OCI-LY7 (cell line): ENCODE results near the gene ERCC6. TPM values are rescaled to one million over a fixed set of nuclear protein-coding genes. Genes with fewer than 3 reads are reported as not detected.

Source experiments
- BruUV-seq: library from RNA; stranded (reverse); fragments of 400-500 nt; replicated peaks from 2 replicates; lab custom pipeline; 2021; lab: Mats Ljungman, UMichigan
- CTCF ChIA-PET: fragments of 300-600 bp; sonication (Branson Sonifier 250); formaldehyde crosslinking; loops from one replicate; lab custom pipeline; 2022; ENCODE audit warnings: antibody characterized with exemption; ENCODE audit not compliant: unreplicated experiment; lab: Charles Lee
- POLR2A ChIA-PET: fragments of 300-600 bp; sonication (Branson Sonifier 250); formaldehyde crosslinking; loops from one replicate; lab custom pipeline; 2022; ENCODE audit warnings: antibody characterized with exemption; lab: Charles Lee
- DNase-seq: peaks from one replicate; pipeline ENCODE4 v3.0.0-alpha.2; 2015; ENCODE audit warnings: low spot score
- H2AFZ ChIP-seq: fragments of 200-600 bp; sonication (generic), shearing (Covaris generic); 2 replicates; pipeline ENCODE4 v1.6.1; 2014; ENCODE audit warnings: mild to moderate bottlenecking, antibody characterized with exemption, low read length, moderate library complexity
- H3K27ac ChIP-seq: fragments of 200-600 bp; sonication (generic); 2 replicates; pipeline ENCODE4 v1.5.1; 2014; ENCODE audit warnings: mixed run types, low read depth, mild to moderate bottlenecking, moderate library complexity, low read length, inconsistent platforms; ENCODE audit not compliant: poor library complexity, severe bottlenecking
- H3K36me3 ChIP-seq: fragments of 200-600 bp; sonication (generic); 2 replicates; pipeline ENCODE4 v1.6.1; 2014; ENCODE audit warnings: mild to moderate bottlenecking, antibody characterized with exemption, low read length, moderate library complexity, mixed read lengths; ENCODE audit not compliant: insufficient read depth
- H3K4me1 ChIP-seq: fragments of 200-600 bp; sonication (generic); 2 replicates; pipeline ENCODE4 v1.5.1; 2014; ENCODE audit warnings: mild to moderate bottlenecking, low read length; ENCODE audit not compliant: insufficient read depth, poor library complexity, severe bottlenecking
- H3K4me2 ChIP-seq: fragments of 200-600 bp; sonication (generic); 2 replicates; pipeline ENCODE4 v1.6.1; 2014; ENCODE audit warnings: mild to moderate bottlenecking, low read length
- H3K4me3 ChIP-seq: fragments of 200-600 bp; sonication (generic); 2 replicates; pipeline ENCODE4 v1.5.1; 2014; ENCODE audit warnings: mild to moderate bottlenecking, low read depth, low read length; ENCODE audit not compliant: poor library complexity, severe bottlenecking
- H3K79me2 ChIP-seq: fragments of 200-600 bp; sonication (generic); 2 replicates; pipeline ENCODE4 v1.6.1; 2016; ENCODE audit warnings: low read depth, mild to moderate bottlenecking, low read length, moderate library complexity, mixed read lengths; ENCODE audit not compliant: insufficient read depth
- H3K9me2 ChIP-seq: fragments of 200-600 bp; sonication (generic); 2 replicates; pipeline ENCODE4 v1.6.1; 2016; ENCODE audit warnings: mild to moderate bottlenecking, low read length, mixed read lengths; ENCODE audit not compliant: insufficient read depth
- H3K9me3 ChIP-seq: fragments of 200-600 bp; sonication (generic); 2 replicates; pipeline ENCODE4 v1.6.1; 2014; ENCODE audit warnings: mild to moderate bottlenecking, mixed run types, low read length, mixed read lengths
- H4K20me1 ChIP-seq: fragments of 200-600 bp; sonication (generic); 2 replicates; pipeline ENCODE4 v1.6.1; 2014; ENCODE audit warnings: mild to moderate bottlenecking, antibody characterized with exemption, low read length, moderate library complexity, mixed read lengths; ENCODE audit not compliant: insufficient read depth
- CTCF ChIP-seq: fragments of 200-600 bp; sonication (generic); conservative IDR thresholded peaks from 2 replicates; pipeline ENCODE4 v1.5.1; 2014; ENCODE audit warnings: mild to moderate bottlenecking, antibody characterized with exemption, low read length, moderate library complexity, mixed read lengths
- EZH2phosphoT487 ChIP-seq: fragments of 200-600 bp; sonication (generic); IDR thresholded peaks from 2 replicates; pipeline ENCODE4 v1.6.1; 2018; ENCODE audit warnings: low read depth, borderline replicate concordance, mild to moderate bottlenecking, mixed run types, antibody characterized with exemption, low read length, moderate library complexity, mixed read lengths
- intact Hi-C: fragments of 100-400 bp; cut with micrococcal nuclease; formaldehyde crosslinking; loops from one replicate; pipeline ENCODE4 v1.10.0; 2022; ENCODE audit not compliant: unreplicated experiment
- total RNA-seq, 2 experiments: library from RNA; depleted of rRNA in 1 of 2; stranded (reverse); fragments of >200 nt in 1 of 2; shearing (Covaris generic) in 1 of 2; gene quantifications; 2 replicates each; pipeline ENCODE4 v1.2.3, GENCODE V29; 2014 to 2022

The ERCC6 gene
- total RNA-seq, 2 experiments from 2014 or later, result 7.8 to 25.7 TPM

GRCh38 chr10:49504528-49504927, 34.4 kb downstream of the ERCC6 start:
- Histone ChIP-seq H4K20me1 (no peaks in the 10 kb centered on the region), H3K4me3 (no peak overlapping the region), H3K9me2 (no peaks in the 10 kb centered on the region), H3K4me2 (no peak overlapping the region), H3K79me2 (no peaks in the 10 kb centered on the region), H3K27ac (no peak overlapping the region), H2AFZ (no peak overlapping the region), H3K36me3 (no peaks in the 10 kb centered on the region), H3K9me3 (no peaks in the 10 kb centered on the region), H3K4me1 (no peaks in the 10 kb centered on the region)
- BruUV-seq, result no TSS peak
- DNase-seq, result no peak
- POLR2A ChIA-PET, result interaction anchor here (0.6 kb wide), 1 partner anchor 109 kb away, joined by 3 read pairs; no protein-coding TSS in a partner anchor
- TF ChIP-seq EZH2phosphoT487 (no peak), CTCF (no peak)
- CTCF ChIA-PET, result no interaction called here
- intact Hi-C loops, result no loop called here

GRCh38 chr10:49502358-49502757, 36.6 kb downstream of the ERCC6 start:
- Histone ChIP-seq H3K27ac (no peak overlapping the region), H3K4me3 (no peak overlapping the region), H4K20me1 (no peaks in the 10 kb centered on the region), H3K9me3 (no peaks in the 10 kb centered on the region), H2AFZ (no peak overlapping the region), H3K79me2 (no peaks in the 10 kb centered on the region), H3K4me1 (no peaks in the 10 kb centered on the region), H3K36me3 (no peaks in the 10 kb centered on the region), H3K9me2 (no peaks in the 10 kb centered on the region), H3K4me2 (no peak overlapping the region)
- intact Hi-C loops, result no loop called here
- ChIA-PET CTCF (no interaction called here), POLR2A (interaction anchor here (0.6 kb wide), 1 partner anchor 44 kb away, joined by 3 read pairs; no protein-coding TSS in a partner anchor)
- BruUV-seq, result no TSS peak
- TF ChIP-seq CTCF (no peak), EZH2phosphoT487 (no peak)
- no peak for DNase-seq

- POLR2A ChIA-PET, result interaction anchor here (0.7 to 0.9 kb wide), 2 partner anchors 47 to 85 kb away, joined by 3 read pairs; no protein-coding TSS in a partner anchor
- no peak overlapping the region for H3K4me3 ChIP-seq
- H3K9me3 ChIP-seq, result no peaks in the 10 kb centered on the region
- no TSS peak for BruUV-seq
- H2AFZ ChIP-seq, result no peak overlapping the region
- H4K20me1 ChIP-seq, result no peaks in the 10 kb centered on the region
- H3K4me2 ChIP-seq, result no peak overlapping the region
- CTCF ChIA-PET, result no interaction called here
- DNase-seq, result no peak
- intact Hi-C loops, result no loop called here
- H3K9me2 ChIP-seq, result no peaks in the 10 kb centered on the region
- no peaks in the 10 kb centered on the region for H3K4me1 ChIP-seq
- no peaks in the 10 kb centered on the region for H3K36me3 ChIP-seq
- no peak for TF ChIP-seq EZH2phosphoT487
- TF ChIP-seq CTCF, result no peak
- no peaks in the 10 kb centered on the region for H3K79me2 ChIP-seq
- no peak overlapping the region for H3K27ac ChIP-seq
These were observed 38.5 kb downstream of the ERCC6 start for GRCh38 chr10:49500412-49500811.
